BLaER1 treated with 17β-estradiol and CSF1 and Interleukin-3, amounts not matched to agents 10 nM and 100 nM (cell line): ENCODE results near the gene RAPGEFL1.
"Not testable (repeated sequence)": the region's sequence is repeated elsewhere in the genome, so short reads cannot be mapped to it uniquely, and the experiment has no call there.

Experiments
- H3K27ac ChIP-seq, 11 experiments: shearing (Covaris generic); formaldehyde crosslinking; 2 replicates each; pipeline ENCODE4 v1.8.1; 2022
- H3K27me3 ChIP-seq, 11 experiments: shearing (Covaris generic); formaldehyde crosslinking; 2 replicates each; pipeline ENCODE4 v1.8.1; 2022
- H3K36me3 ChIP-seq, 11 experiments: shearing (Covaris generic); formaldehyde crosslinking; 2 replicates each; pipeline ENCODE4 v1.8.1; 2022
- H3K4me1 ChIP-seq, 10 experiments: shearing (Covaris generic); formaldehyde crosslinking; 2 replicates each; pipeline ENCODE4 v1.8.1; 2022
- H3K4me2 ChIP-seq, 11 experiments: shearing (Covaris generic); formaldehyde crosslinking; 2 replicates each; pipeline ENCODE4 v1.8.1; 2022
- H3K4me3 ChIP-seq, 10 experiments: shearing (Covaris generic); formaldehyde crosslinking; 2 replicates each; pipeline ENCODE4 v1.8.1; 2022
- H3K9ac ChIP-seq, 11 experiments: shearing (Covaris generic); formaldehyde crosslinking; 2 replicates each; pipeline ENCODE4 v1.8.1; 2022
- H3K9me3 ChIP-seq, 11 experiments: shearing (Covaris generic); formaldehyde crosslinking; replicated peaks in 1 of 11; 2 replicates each; pipeline ENCODE4 v1.8.1; 2022
- H4K20me1 ChIP-seq, 11 experiments: shearing (Covaris generic); formaldehyde crosslinking; 2 replicates each; pipeline ENCODE4 v1.8.1; 2022
- Cebpa-rat ChIP-seq, 11 experiments: shearing (Covaris generic); IDR thresholded peaks; 2 replicates each; pipeline ENCODE4 v1.8.1; 2022

RAPGEFL1 gene

DNA sequence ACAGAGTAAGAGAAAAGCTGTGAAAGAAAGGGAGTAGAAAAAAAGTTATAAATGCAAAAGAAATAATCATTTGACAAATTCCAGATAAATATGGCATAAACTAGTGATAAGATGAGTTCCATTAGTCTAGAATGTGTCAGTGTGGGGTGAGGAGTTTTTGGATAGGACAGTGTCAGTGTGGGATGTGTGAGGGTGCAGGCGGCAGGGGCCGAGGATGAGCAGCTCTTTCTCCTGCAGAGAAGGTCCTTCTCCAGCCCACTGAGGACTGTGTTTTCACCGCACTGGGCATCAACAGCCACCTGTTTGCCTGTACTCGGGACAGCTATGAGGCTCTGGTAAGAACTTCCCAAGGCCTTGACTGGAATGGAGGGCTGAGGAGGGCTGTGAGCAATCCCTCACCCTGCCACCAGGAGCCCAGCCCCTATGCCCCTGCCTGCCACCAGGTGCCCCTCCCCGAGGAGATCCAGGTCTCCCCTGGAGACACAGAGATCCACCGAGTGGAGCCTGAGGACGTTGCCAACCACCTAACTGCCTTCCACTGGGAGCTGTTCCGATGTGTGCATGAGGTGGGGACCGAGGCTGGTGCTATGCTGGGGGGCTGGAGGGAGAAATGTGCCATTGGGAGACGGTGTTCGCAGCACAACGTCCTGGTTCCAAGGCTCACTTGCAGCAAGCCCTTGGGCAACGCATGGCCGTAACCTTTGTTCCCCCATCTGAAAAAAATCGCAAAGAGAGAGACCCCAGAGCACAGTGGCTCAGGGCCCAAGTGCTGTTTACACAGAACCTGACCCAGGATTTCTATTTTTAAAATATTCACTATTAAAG lies 13.1 kb downstream of the RAPGEFL1 start:
- Histone ChIP-seq H3K4me1 (peaks cover 34 to 49% (median 44%) of the 10 kb centered on the region in 10 experiments), H3K4me2 (peak overlapping the region; percentile 83 to 92 (median 89)), H4K20me1 (peaks cover 0 to 9% (median 0%) of the 10 kb centered on the region in 11 experiments; a peak in 1 of 22 replicates), H3K27me3 (no peaks in the 10 kb centered on the region; a peak in 1 of 22 replicates), H3K4me3 (peak overlapping the region; percentile 51 to 75 (median 63)), H3K36me3 (peaks cover 0 to 6% (median 0%) of the 10 kb centered on the region in 11 experiments; a peak in 3 of 22 replicates), H3K9me3 (no peaks in the 10 kb centered on the region), H3K27ac (no peak overlapping the region), H3K9ac (peak overlapping the region in 10 of 11 experiments; percentile 34 to 76 (median 64); a peak in 17 of 22 replicates)
- TF ChIP-seq Cebpa-rat (IDR thresholded peaks at IDR 0.05) = no peak

GRCh38 chr17:40191237-40192208 lies 14.3 kb downstream of the RAPGEFL1 start:
- Histone ChIP-seq H3K4me1 (peaks cover 34 to 49% (median 44%) of the 10 kb centered on the region in 10 experiments), H4K20me1 (peaks cover 0 to 9% (median 0%) of the 10 kb centered on the region in 11 experiments; a peak in 1 of 22 replicates), H3K27me3 (no peaks in the 10 kb centered on the region; a peak in 1 of 22 replicates), H3K27ac (peak overlapping the region in 4 of 11 experiments; percentile 13 to 50 (median 34); a peak in 9 of 22 replicates), H3K4me3 (peak overlapping the region; percentile 51 to 75 (median 63)), H3K9me3 (no peaks in the 10 kb centered on the region), H3K9ac (peak overlapping the region; percentile 34 to 76 (median 64); a peak in 19 of 22 replicates), H3K4me2 (peak overlapping the region; percentile 83 to 92 (median 89)), H3K36me3 (peaks cover 0 to 6% (median 0%) of the 10 kb centered on the region in 11 experiments; a peak in 3 of 22 replicates)
- no peak for TF ChIP-seq Cebpa-rat (IDR thresholded peaks at IDR 0.05)

- Histone ChIP-seq H3K9ac (peak overlapping the region in 4 of 11 experiments; percentile 31 to 75 (median 41); a peak in 7 of 22 replicates), H4K20me1 (peaks cover 0 to 9% (median 0%) of the 10 kb centered on the region in 11 experiments; a peak in 1 of 22 replicates), H3K27ac (peak overlapping the region in 3 of 11 experiments; percentile 13 to 53 (median 24); a peak in 4 of 22 replicates), H3K27me3 (no peaks in the 10 kb centered on the region; a peak in 1 of 22 replicates), H3K4me2 (peak overlapping the region; percentile 55 to 92 (median 88)), H3K4me1 (peaks cover 34 to 49% (median 44%) of the 10 kb centered on the region in 10 experiments), H3K36me3 (peaks cover 0 to 6% (median 0%) of the 10 kb centered on the region in 11 experiments; a peak in 3 of 22 replicates), H3K4me3 (no peak overlapping the region), H3K9me3 (peaks cover 0 to 7% (median 5%) of the 10 kb centered on the region in 11 experiments; a peak in 17 of 22 replicates)
- TF ChIP-seq Cebpa-rat (IDR thresholded peaks at IDR 0.05) = no peak
Measured at GRCh38 chr17:40192961-40193360, 15.7 kb downstream of the RAPGEFL1 start.

- H3K27ac ChIP-seq = no peak overlapping the region; a peak in 2 of 22 replicates
- no peak for TF ChIP-seq Cebpa-rat (IDR thresholded peaks at IDR 0.05)
- H3K27me3 ChIP-seq = no peaks in the 10 kb centered on the region; a peak in 1 of 22 replicates
- H3K4me1 ChIP-seq = peaks cover 34 to 49% (median 44%) of the 10 kb centered on the region in 10 experiments
- peak overlapping the region in 2 of 11 experiments; percentile 2 to 6; a peak in 1 of 22 replicates for H3K9ac ChIP-seq
- peak overlapping the region in 6 of 11 experiments; percentile 83 to 91 (median 88); a peak in 6 of 22 replicates for H3K4me2 ChIP-seq
- H3K36me3 ChIP-seq = no peaks in the 10 kb centered on the region
- H4K20me1 ChIP-seq = no peaks in the 10 kb centered on the region; a peak in 1 of 22 replicates
- H3K4me3 ChIP-seq = no peak overlapping the region
- H3K9me3 ChIP-seq = peaks cover 0 to 10% (median 7%) of the 10 kb centered on the region in 11 experiments; a peak in 17 of 22 replicates
Measured at GRCh38 chr17:40194821-40195220, 17.6 kb downstream of the RAPGEFL1 start.

DNA sequence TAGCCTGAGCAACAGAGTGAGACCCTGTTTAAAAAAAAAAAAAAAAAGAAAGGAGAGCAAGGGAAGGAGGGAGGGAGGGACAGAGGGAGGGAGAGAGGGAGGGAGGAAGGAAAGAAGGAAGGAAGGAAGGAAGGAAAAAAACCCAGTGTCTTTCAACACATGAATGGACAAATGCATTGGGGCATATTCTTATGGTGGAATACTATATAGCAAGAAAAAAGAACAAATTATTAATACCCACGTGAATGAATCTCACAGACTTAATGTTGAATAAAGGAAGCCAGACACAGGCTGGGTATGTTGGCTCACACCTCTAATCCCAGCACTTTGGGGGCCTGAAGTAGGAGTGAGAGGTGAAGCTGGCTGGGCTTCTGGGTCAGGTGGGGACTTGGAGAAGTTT lies 20.3 kb downstream of the RAPGEFL1 start:
- Histone ChIP-seq H3K27ac (no peak overlapping the region), H3K4me1 (peaks cover 19 to 28% (median 23%) of the 10 kb centered on the region in 10 experiments), H3K9ac (no peak overlapping the region), H3K4me2 (no peak overlapping the region), H3K36me3 (no peaks in the 10 kb centered on the region), H4K20me1 (no peaks in the 10 kb centered on the region), H3K27me3 (no peaks in the 10 kb centered on the region), H3K4me3 (no peak overlapping the region), H3K9me3 (peaks cover 0 to 10% (median 7%) of the 10 kb centered on the region in 11 experiments; a peak in 17 of 22 replicates)
- no peak for TF ChIP-seq Cebpa-rat (IDR thresholded peaks at IDR 0.05)

DNA sequence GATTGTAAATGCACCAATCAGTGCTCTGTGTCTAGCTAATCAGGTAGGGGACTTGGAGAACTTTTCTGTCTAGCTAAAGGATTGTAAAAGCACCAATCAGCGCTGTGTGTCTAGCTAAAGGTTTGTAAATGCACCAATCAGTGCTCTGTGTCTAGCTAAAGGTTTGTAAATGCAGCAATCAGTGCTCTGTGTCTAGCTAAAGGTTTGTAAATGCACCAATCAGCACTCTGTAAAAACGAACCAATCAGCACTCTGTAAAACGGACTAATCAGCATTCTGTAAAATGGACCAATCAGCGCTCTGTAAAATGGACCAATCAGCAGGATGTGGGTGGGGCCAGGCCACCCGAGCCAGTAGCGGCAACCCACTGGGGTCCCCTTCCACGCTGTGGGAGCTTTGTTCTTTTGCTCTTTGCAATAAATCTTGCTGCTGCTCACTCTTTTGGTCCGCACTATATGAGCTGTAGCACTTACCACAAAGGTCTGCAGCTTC lies 20.7 kb downstream of the RAPGEFL1 start:
- H3K4me3 ChIP-seq, H3K4me2 ChIP-seq, H3K9ac ChIP-seq, H4K20me1 ChIP-seq, H3K27ac ChIP-seq, H3K27me3 ChIP-seq, H3K36me3 ChIP-seq: not testable (repeated sequence)
- Histone ChIP-seq H3K9me3 (peaks cover 0 to 10% (median 7%) of the 10 kb centered on the region in 11 experiments; a peak in 17 of 22 replicates), H3K4me1 (peaks cover 15 to 23% (median 18%) of the 10 kb centered on the region in 10 experiments)

DNA sequence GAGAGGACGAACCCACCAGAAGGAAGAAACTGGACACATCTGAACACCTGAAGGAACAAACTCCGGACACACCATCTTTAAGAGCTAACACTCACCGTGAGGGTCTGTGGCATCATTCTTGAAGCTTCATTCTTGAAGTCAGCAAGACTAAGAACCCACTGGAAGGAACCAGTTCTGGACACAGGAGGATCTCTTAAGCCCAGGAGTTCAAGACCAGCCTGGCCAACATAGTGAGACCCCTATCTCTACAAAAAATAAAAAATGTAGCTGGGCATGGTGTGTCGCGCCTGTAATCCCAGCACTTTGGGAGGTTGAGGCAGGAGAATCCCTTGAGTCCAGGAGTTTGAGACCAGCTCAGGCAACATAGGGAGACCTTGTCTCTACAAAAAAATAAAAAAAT lies 21.3 kb downstream of the RAPGEFL1 start:
- Histone ChIP-seq H3K9me3 (peaks cover 0 to 10% (median 7%) of the 10 kb centered on the region in 11 experiments; a peak in 17 of 22 replicates), H3K4me3 (no peak overlapping the region), H3K4me1 (peaks cover 10 to 18% (median 12%) of the 10 kb centered on the region in 10 experiments), H3K4me2 (no peak overlapping the region), H3K27me3 (no peaks in the 10 kb centered on the region), H3K36me3 (no peaks in the 10 kb centered on the region), H4K20me1 (no peaks in the 10 kb centered on the region), H3K27ac (no peak overlapping the region), H3K9ac (no peak overlapping the region)
- TF ChIP-seq Cebpa-rat (IDR thresholded peaks at IDR 0.05) = no peak

DNA sequence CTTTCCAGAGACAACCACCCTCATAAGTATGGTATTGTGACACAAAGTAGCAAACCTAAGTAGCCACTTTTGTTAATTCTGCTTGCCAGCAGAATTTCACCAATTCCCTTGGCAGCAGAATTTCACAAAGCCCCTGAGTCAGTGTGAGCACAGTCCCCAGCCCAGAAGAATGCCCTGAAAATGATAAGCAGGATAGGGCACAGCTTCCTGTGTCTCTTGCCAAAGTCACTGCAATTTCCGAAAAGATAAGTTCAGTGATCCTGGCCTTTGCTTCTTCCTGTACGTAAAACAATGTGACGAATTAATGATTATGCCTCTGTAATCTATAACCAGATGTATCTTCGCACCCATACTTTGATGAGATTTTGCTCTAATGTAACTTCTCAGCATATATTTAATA lies 25.9 kb downstream of the RAPGEFL1 start:
- no peak for TF ChIP-seq Cebpa-rat (IDR thresholded peaks at IDR 0.05)
- H3K4me1 ChIP-seq = peaks cover 0 to 10% (median 0%) of the 10 kb centered on the region in 10 experiments; a peak in 3 of 20 replicates

DNA sequence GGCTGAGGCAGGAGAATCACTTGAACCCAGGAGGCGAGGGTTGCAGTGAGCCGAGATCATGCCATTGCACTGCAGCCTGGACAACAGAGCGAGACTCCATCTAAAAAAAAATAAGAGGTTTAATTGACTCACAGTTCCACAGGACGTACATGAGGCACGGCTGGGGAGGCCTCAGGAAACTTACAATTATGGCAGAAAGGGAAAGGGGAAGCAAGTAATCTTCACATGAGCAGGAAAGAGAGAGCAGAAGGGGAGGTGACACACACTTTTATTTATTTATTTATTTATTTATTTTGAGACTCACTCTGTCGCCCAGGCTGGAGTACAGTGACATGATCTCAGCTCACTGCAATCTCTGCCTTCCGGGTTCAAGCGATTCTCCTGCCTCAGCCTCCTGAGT lies 28.9 kb downstream of the RAPGEFL1 start:
- H4K20me1 ChIP-seq, H3K27me3 ChIP-seq, H3K9me3 ChIP-seq, H3K9ac ChIP-seq, H3K36me3 ChIP-seq, H3K27ac ChIP-seq, H3K4me3 ChIP-seq: not testable (repeated sequence)
- peak overlapping the region in 4 of 11 experiments; percentile 11 to 31 (median 23); a peak in 1 of 22 replicates for H3K4me2 ChIP-seq
- peaks cover 0 to 10% (median 0%) of the 10 kb centered on the region in 10 experiments; a peak in 3 of 20 replicates for H3K4me1 ChIP-seq

More for the DNA sequence above, 25.9 kb downstream of the RAPGEFL1 start:
- no peaks in the 10 kb centered on the region for H3K27me3 ChIP-seq
- H3K36me3 ChIP-seq = no peaks in the 10 kb centered on the region
- no peak overlapping the region for H3K4me3 ChIP-seq
- H3K9me3 ChIP-seq = peaks cover 0 to 2% (median under 1%) of the 10 kb centered on the region in 11 experiments; a peak in 7 of 22 replicates
- no peak overlapping the region for H3K27ac ChIP-seq
- no peak overlapping the region for H3K4me2 ChIP-seq
- no peaks in the 10 kb centered on the region for H4K20me1 ChIP-seq
- no peak overlapping the region; a peak in 1 of 22 replicates for H3K9ac ChIP-seq
